HepG2 (cell line): Measurements from ENCODE around the gene CSRNP3. TPM values are rescaled to one million over a fixed set of nuclear protein-coding genes. Genes with fewer than 3 reads are reported as not detected.

Source experiments
- ATAC-seq: fragments of 200-7000 bp; cut with Tn5 transposase; 3 replicates; pipeline ENCODE4 v1.9.1; 2020; ENCODE audit warnings: mild to moderate bottlenecking, moderate library complexity
- BruUV-seq: library from RNA; stranded (reverse); fragments of 400-500 nt; replicated peaks from 2 replicates; lab custom pipeline; 2021; lab: Mats Ljungman, UMichigan
- CTCF ChIA-PET: fragments of 300-600 bp; formaldehyde crosslinking; extraction: SDS; loops from one replicate; lab custom pipeline; 2021; ENCODE audit warnings: low total read pairs, inconsistent platforms, low intra/inter-chr PET ratio; lab: Yijun Ruan, JAX
- POLR2A ChIA-PET: fragments of 350-600 bp; sonication (Branson Sonifier 250); formaldehyde crosslinking; loops from one replicate; lab custom pipeline; 2020; ENCODE audit warnings: antibody characterized with exemption, inconsistent platforms; lab: Yijun Ruan, JAX
- DNase-seq: peaks from one replicate; pipeline ENCODE4 v3.0.0-alpha.2; 2015; ENCODE audit warnings: low spot score
- FAIRE-seq: peaks from 3 replicates; lab custom pipeline; 2011; peaks lifted over from hg19 to GRCh38; lab: Jason Lieb, UNC
- H2AFZ ChIP-seq: one replicate; pipeline ENCODE4 v1.6.1; 2011; ENCODE audit warnings: low read length, inconsistent platforms
- H3K27ac ChIP-seq: fragments of 300-600 bp; 3 replicates; pipeline ENCODE4 v1.8.0; 2011; ENCODE audit warnings: mixed run types, mild to moderate bottlenecking, mixed read lengths, low read length, inconsistent platforms; ENCODE audit not compliant: insufficient read depth; ENCODE audit errors: extremely low read length
- H3K27me3 ChIP-seq, 2 experiments: fragments of 200-600 bp in 1 of 2; 2 replicates in 1 of 2; 3 replicates in 1 of 2; pipeline versions ENCODE4 v1.6.0 to v1.8.0; 2011; ENCODE audit warnings: low read length in 2 of 2, mild to moderate bottlenecking in 2 of 2, moderate library complexity in 2 of 2, inconsistent platforms in 1 of 2; ENCODE audit not compliant: insufficient read depth in 2 of 2, control insufficient read depth in 1 of 2
- H3K36me3 ChIP-seq, 2 experiments: fragments of 200-600 bp in 1 of 2; replicated peaks in 1 of 2; 2 replicates in 1 of 2; 3 replicates in 1 of 2; pipeline versions ENCODE4 v1.5.1 to v1.8.0; 2011; ENCODE audit warnings: low read length in 2 of 2, inconsistent platforms in 1 of 2; ENCODE audit not compliant: insufficient read depth in 2 of 2, control insufficient read depth in 1 of 2
- H3K4me1 ChIP-seq: 2 replicates; pipeline ENCODE4 v1.5.1; 2012; ENCODE audit warnings: low read length, inconsistent platforms; ENCODE audit not compliant: insufficient read depth
- H3K4me2 ChIP-seq: 2 replicates; pipeline ENCODE4 v1.6.0; 2011; ENCODE audit warnings: low read depth, low read length, inconsistent platforms
- H3K4me3 ChIP-seq, 3 experiments: fragments of 200-600 bp in 1 of 3; sonication (generic), shearing (Covaris generic) in 1 of 3; replicated peaks in 1 of 3; 2 replicates each; pipeline ENCODE4 v1.5.1; 2011 to 2016; ENCODE audit warnings: low read length in 3 of 3, inconsistent platforms in 2 of 3, low read depth in 2 of 3, mild to moderate bottlenecking in 2 of 3, control low read depth in 1 of 3, mixed read lengths in 1 of 3; ENCODE audit not compliant: insufficient read depth in 1 of 3
- H3K79me2 ChIP-seq: one replicate; pipeline ENCODE4 v1.6.1; 2011; ENCODE audit warnings: low read length, inconsistent platforms; ENCODE audit not compliant: insufficient read depth
- H3K9ac ChIP-seq: 2 replicates; pipeline ENCODE4 v1.6.0; 2011; ENCODE audit warnings: mild to moderate bottlenecking, low read depth, low read length, inconsistent platforms; ENCODE audit not compliant: insufficient read depth
- H3K9me3 ChIP-seq: 2 replicates; pipeline ENCODE4 v1.5.1; 2012; ENCODE audit warnings: mild to moderate bottlenecking, low read length
- H4K20me1 ChIP-seq: 2 replicates; pipeline ENCODE4 v1.6.0; 2011; ENCODE audit warnings: inconsistent platforms, mild to moderate bottlenecking, low read length, moderate library complexity; ENCODE audit not compliant: insufficient read depth
- CC2D1A ChIP-seq: sonication (generic); formaldehyde crosslinking; IDR thresholded peaks from 2 replicates; pipeline ENCODE4 v1.8.1; 2023; ENCODE audit warnings: mild to moderate bottlenecking, missing genetic modification reagents
- GATAD2A ChIP-seq: IDR thresholded peaks from 2 replicates; pipeline ENCODE4 v1.6.1; 2016
- IRF1 ChIP-seq: sonication (generic); formaldehyde crosslinking; IDR thresholded peaks from 2 replicates; pipeline ENCODE4 v1.4.0; 2020; ENCODE audit warnings: low read depth, mild to moderate bottlenecking, missing genetic modification reagents
- MEIS2 ChIP-seq: sonication (generic); formaldehyde crosslinking; IDR thresholded peaks from 2 replicates; pipeline ENCODE4 v1.9.0; 2021; ENCODE audit warnings: mild to moderate bottlenecking, missing genetic modification reagents
- NAIF1 ChIP-seq: sonication (generic); formaldehyde crosslinking; IDR thresholded peaks from 2 replicates; pipeline ENCODE4 v1.5.0; 2020; ENCODE audit warnings: mild to moderate bottlenecking, missing genetic modification reagents, borderline replicate concordance
- NKX3-1 ChIP-seq: sonication (generic); formaldehyde crosslinking; IDR thresholded peaks from 2 replicates; pipeline ENCODE4 v1.5.0; 2020; ENCODE audit warnings: missing genetic modification reagents
- PAF1 ChIP-seq: IDR thresholded peaks from 2 replicates; pipeline ENCODE4 v1.6.1; 2016; ENCODE audit warnings: missing genetic modification reagents, missing compliant biosample characterization
- POLR2AphosphoS2 ChIP-seq: IDR thresholded peaks from 2 replicates; pipeline ENCODE4 v1.6.1; 2011; ENCODE audit warnings: low read depth, low read length, improper control_type of control experiment
- RXRB ChIP-seq: IDR thresholded peaks from 2 replicates; pipeline ENCODE4 v1.6.1; 2016; ENCODE audit warnings: borderline replicate concordance, missing genetic modification reagents, missing compliant biosample characterization
- ZBTB2 ChIP-seq: sonication (generic); formaldehyde crosslinking; IDR thresholded peaks from 2 replicates; pipeline ENCODE4 v1.8.0; 2022; ENCODE audit warnings: low read depth, missing genetic modification reagents
- ZNF256 ChIP-seq: sonication (generic); formaldehyde crosslinking; conservative IDR thresholded peaks from 2 replicates; pipeline ENCODE4 v1.4.0; 2020; ENCODE audit warnings: missing genetic modification reagents
- ZNF34 ChIP-seq: sonication (generic); formaldehyde crosslinking; IDR thresholded peaks from 2 replicates; pipeline ENCODE4 v1.4.0; 2020; ENCODE audit warnings: mild to moderate bottlenecking, missing genetic modification reagents, borderline replicate concordance
- ZNF589 ChIP-seq: sonication (generic); formaldehyde crosslinking; conservative IDR thresholded peaks from 2 replicates; pipeline ENCODE4 v1.8.0; 2022; ENCODE audit warnings: mild to moderate bottlenecking, moderate library complexity, missing genetic modification reagents
- ZSCAN22 ChIP-seq: sonication (generic); formaldehyde crosslinking; IDR thresholded peaks from 2 replicates; pipeline ENCODE4 v1.4.0; 2020; ENCODE audit warnings: mild to moderate bottlenecking, missing genetic modification reagents
- WGBS: methylation state at CpG from one replicate; pipeline ENCODE4 v1.1.6; 2017; ENCODE audit warnings: low lambda C conversion rate; 5-methylcytosine and 5-hydroxymethylcytosine counted together
- in situ Hi-C: cut with HindIII; loops from 2 replicates; pipeline ENCODE4 v1.10.0; 2017; ENCODE audit warnings: low pct_unique_long_range_greater_than_20kb; ENCODE audit not compliant: extremely low pct_ligation_motif_present
- intact Hi-C: fragments of 100-400 bp; cut with micrococcal nuclease; formaldehyde crosslinking; loops from one replicate; pipeline ENCODE4 v1.10.0; 2022; ENCODE audit not compliant: unreplicated experiment
- polyA plus RNA-seq, 8 experiments: library from polyadenylated mRNA; depleted of rRNA in 3 of 8; stranded (reverse) in 7 of 8; unstranded in 1 of 8; fragments of >200 nt; fragmentation: Illumina TruSeq in 4 of 8; extraction: Trizol in 4 of 8; gene quantifications; 2 replicates each; pipeline versions ENCODE4 v1.2.1 to v1.2.3, GENCODE V29; 2011 to 2016; ENCODE audit warnings: low read depth in 4 of 8, missing spikeins in 1 of 8, mixed read lengths in 1 of 8; ENCODE audit not compliant: insufficient read depth in 1 of 8
- total RNA-seq, 5 experiments: library from RNA; depleted of rRNA; stranded (reverse); fragments of >200 nt; fragmentation: Illumina TruSeq; extraction: Trizol; gene quantifications; 2 replicates each; pipeline ENCODE4 v1.2.3, GENCODE V29; 2016; ENCODE audit warnings: low read depth in 1 of 5
- TF ChIP-seq, protein P1 (sequence below): sonication (generic); formaldehyde crosslinking; IDR thresholded peaks from 2 replicates; pipeline ENCODE4 v1.9.0; 2021; ENCODE audit warnings: missing genetic modification reagents, mild to moderate bottlenecking, borderline replicate concordance

Gene CSRNP3
- total and polyA plus RNA-seq, 2 of the 13 experiments (the other 11 are each of a cell fraction or from before 2014, with no cell fraction given): not detected

DNA sequence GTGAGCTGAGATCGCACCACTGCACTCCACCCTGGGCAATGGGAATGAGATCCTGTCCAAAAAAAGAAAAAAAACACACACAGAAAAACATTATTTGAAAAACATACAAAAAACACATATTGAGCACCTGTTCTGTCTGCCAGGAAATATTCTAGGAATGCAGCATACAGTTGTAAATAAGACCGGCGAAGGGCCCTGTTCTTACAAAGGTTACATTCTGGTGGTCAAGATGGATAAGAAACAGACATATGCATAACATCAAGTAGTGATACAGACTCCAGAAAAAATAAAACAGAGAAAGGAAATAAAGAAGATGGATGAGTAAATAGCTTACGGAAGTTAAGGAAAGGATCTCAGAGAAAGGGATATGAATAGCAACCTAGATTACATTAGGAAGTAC lies 164.8 kb downstream of the CSRNP3 start:
- WGBS: 43% methylated on average over 4 of the region's 4 CpGs
- H2AFZ ChIP-seq: no peak overlapping the region
- H3K9ac ChIP-seq: no peak overlapping the region
- no peaks in the 10 kb centered on the region for H3K36me3 ChIP-seq
- TF ChIP-seq ZNF589 (no peak), ZNF256 (CRISPR knock-in tag) (no peak), GATAD2A (CRISPR knock-in tag) (no peak), ZBTB2 (CRISPR knock-in tag) (no peak), ZNF34 (CRISPR knock-in tag) (no peak), IRF1 (CRISPR knock-in tag) (no peak), CC2D1A (CRISPR knock-in tag) (no peak), MEIS2 (CRISPR knock-in tag) (no peak), POLR2AphosphoS2 (no peak), RXRB (CRISPR knock-in tag) (no peak), NKX3-1 (CRISPR knock-in tag) (no peak), PAF1 (CRISPR knock-in tag) (no peak), NAIF1 (CRISPR knock-in tag) (no peak), ZSCAN22 (CRISPR knock-in tag) (no peak)
- TF ChIP-seq, protein P1, sequence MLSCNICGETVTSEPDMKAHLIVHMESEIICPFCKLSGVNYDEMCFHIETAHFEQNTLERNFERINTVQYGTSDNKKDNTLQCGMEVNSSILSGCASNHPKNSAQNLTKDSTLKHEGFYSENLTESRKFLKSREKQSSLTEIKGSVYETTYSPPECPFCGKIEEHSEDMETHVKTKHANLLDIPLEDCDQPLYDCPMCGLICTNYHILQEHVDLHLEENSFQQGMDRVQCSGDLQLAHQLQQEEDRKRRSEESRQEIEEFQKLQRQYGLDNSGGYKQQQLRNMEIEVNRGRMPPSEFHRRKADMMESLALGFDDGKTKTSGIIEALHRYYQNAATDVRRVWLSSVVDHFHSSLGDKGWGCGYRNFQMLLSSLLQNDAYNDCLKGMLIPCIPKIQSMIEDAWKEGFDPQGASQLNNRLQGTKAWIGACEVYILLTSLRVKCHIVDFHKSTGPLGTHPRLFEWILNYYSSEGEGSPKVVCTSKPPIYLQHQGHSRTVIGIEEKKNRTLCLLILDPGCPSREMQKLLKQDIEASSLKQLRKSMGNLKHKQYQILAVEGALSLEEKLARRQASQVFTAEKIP: no peak
- DNase-seq: no peak
- no peaks in the 10 kb centered on the region for H4K20me1 ChIP-seq
- H3K4me1 ChIP-seq: no peaks in the 10 kb centered on the region
- ChIA-PET CTCF (no interaction called here), POLR2A (no interaction called here)
- no peak overlapping the region for H3K27ac ChIP-seq
- no peak overlapping the region for H3K4me2 ChIP-seq
- FAIRE-seq: no peak
- in situ Hi-C loops: no loop called here
- no peaks in the 10 kb centered on the region for H3K9me3 ChIP-seq
- H3K4me3 ChIP-seq: no peak overlapping the region
- H3K27me3 ChIP-seq: no peaks in the 10 kb centered on the region
- intact Hi-C loops: no loop called here
- H3K79me2 ChIP-seq: no peaks in the 10 kb centered on the region
- no TSS peak for BruUV-seq
- no peak for ATAC-seq
